GM19397 (cell line): ENCODE measurements around the gene TMA7.
"Not testable (repeated sequence)": the region's sequence is repeated elsewhere in the genome, so short reads cannot be mapped to it uniquely, and the experiment has no call there.

Experiments
- ATAC-seq: cut with Tn5 transposase; IDR thresholded peaks from one replicate; pipeline ENCODE4 v1.9.1; 2021; ENCODE audit warnings: mild to moderate bottlenecking, moderate library complexity; ENCODE audit not compliant: unreplicated experiment

The TMA7 gene

GRCh38 chr3:48435223-48435595, 4.8 kb upstream of the TMA7 start:
- ATAC-seq = no peak

GRCh38 chr3:48435774-48436476, 4.1 kb upstream of the TMA7 start:
- no peak for ATAC-seq

GRCh38 chr3:48436477-48436787, 3.6 kb upstream of the TMA7 start:
- ATAC-seq = no peak

GRCh38 chr3:48436855-48437254, 3.2 kb upstream of the TMA7 start:
- ATAC-seq = no peak

- no peak for ATAC-seq
These were observed 2.2 kb upstream of the TMA7 start for GRCh38 chr3:48437812-48438211.

- no peak for ATAC-seq
These were observed 517 bp downstream of the TMA7 start for GRCh38 chr3:48440590-48440958.

GRCh38 chr3:48441940-48442339, 1.9 kb downstream of the TMA7 start:
- ATAC-seq = no peak

GRCh38 chr3:48445277-48445882, 5.3 kb downstream of the TMA7 start:
- no peak for ATAC-seq

- no peak for ATAC-seq
These were observed 6.0 kb downstream of the TMA7 start for GRCh38 chr3:48446043-48446424.

- ATAC-seq = peak; percentile 91
These were observed 6.6 kb downstream of the TMA7 start, which contains the start of gene ATRIP for GRCh38 chr3:48446425-48447193. TSS of gene ATRIP (plus strand) at chr3:48446737. CDS start at chr3:48446846, 109 bp downstream.

- ATAC-seq = no peak
These were observed 11.2 kb downstream of the TMA7 start for GRCh38 chr3:48451270-48451669.

GRCh38 chr3:48456456-48456855, 16.4 kb downstream of the TMA7 start:
- ATAC-seq = no peak

GRCh38 chr3:48459331-48459730, 19.3 kb downstream of the TMA7 start:
- ATAC-seq = no peak

- no peak for ATAC-seq
These were observed 19.9 kb downstream of the TMA7 start for GRCh38 chr3:48459773-48460516.

- ATAC-seq = no peak
These were observed 20.5 kb downstream of the TMA7 start for GRCh38 chr3:48460517-48460902.

GRCh38 chr3:48461767-48462166, 21.7 kb downstream of the TMA7 start:
- ATAC-seq = not testable (repeated sequence)

GRCh38 chr3:48463703-48464102, 23.6 kb downstream of the TMA7 start:
- no peak for ATAC-seq

GRCh38 chr3:48464713-48465221, 24.7 kb downstream of the TMA7 start:
- no peak for ATAC-seq

GRCh38 chr3:48465237-48465530, 25.1 kb downstream of the TMA7 start:
- no peak for ATAC-seq

- ATAC-seq = peak; percentile 79
These were observed 25.7 kb downstream of the TMA7 start for GRCh38 chr3:48465531-48466378.
